HCT116 (cell line): Measurements from ENCODE around the gene CXCL1. TPM values are rescaled to one million over a fixed set of nuclear protein-coding genes. Genes with fewer than 3 reads are reported as not detected.

Source experiments
- ATAC-seq: fragments of 200-7000 bp; cut with Tn5 transposase; 2 replicates; pipeline ENCODE4 v1.9.1; 2020; ENCODE audit warnings: mild to moderate bottlenecking, moderate library complexity
- BruUV-seq: library from RNA; stranded (reverse); fragments of 400-500 nt; replicated peaks from 2 replicates; lab custom pipeline; 2021; lab: Mats Ljungman, UMichigan
- CTCF ChIA-PET: fragments of 300-600 bp; sonication (Branson Sonifier 250); formaldehyde crosslinking; loops from one replicate; lab custom pipeline; 2021; ENCODE audit warnings: antibody characterized with exemption; lab: Charles Lee
- POLR2A ChIA-PET: fragments of 300-600, 350-600 bp; sonication (Branson Sonifier 250); formaldehyde crosslinking; loops from one replicate; lab custom pipeline; 2021; ENCODE audit warnings: antibody characterized with exemption; lab: Charles Lee
- RAD21 ChIA-PET, 2 experiments: fragments of 300-600 bp; sonication (Branson Sonifier 250); formaldehyde crosslinking; loops; one replicate each; lab custom pipeline; 2023; ENCODE audit warnings: low total read pairs in 2 of 2; ENCODE audit not compliant: uncharacterized antibody in 2 of 2, unreplicated experiment in 2 of 2, low non-redundant PET in 1 of 2; lab: Charles Lee
- DNase-seq: peaks from one replicate; pipeline ENCODE4 v3.0.0-alpha.2; 2010; ENCODE audit warnings: low read depth, low spot score
- H2AFZ ChIP-seq: fragments of 200-600 bp; shearing (Covaris generic), sonication (generic); 2 replicates; pipeline ENCODE4 v1.6.1; 2017; ENCODE audit warnings: low read depth, mixed run types, mixed read lengths, antibody characterized with exemption, low read length; ENCODE audit not compliant: poor library complexity, severe bottlenecking
- H3K27ac ChIP-seq: 2 replicates; pipeline ENCODE4 v1.5.1; 2012; ENCODE audit warnings: low read depth, low read length
- H3K27me3 ChIP-seq: fragments of 200-600 bp; sonication (generic); 2 replicates; pipeline ENCODE4 v1.6.1; 2016; ENCODE audit warnings: mixed run types, low read length, mixed read lengths; ENCODE audit not compliant: insufficient read depth
- H3K36me3 ChIP-seq, 2 experiments: fragments of 200-500 bp in 1 of 2; fragments of 200-600 bp in 1 of 2; sonication (Bioruptor generic) in 1 of 2; sonication (generic) in 1 of 2; 2 replicates each; pipeline versions ENCODE4 v1.5.1 to v1.6.1; 2014 to 2016; ENCODE audit warnings: low read length in 2 of 2, inconsistent platforms in 1 of 2, mixed read lengths in 1 of 2, mixed run types in 1 of 2; ENCODE audit not compliant: insufficient read depth in 2 of 2, control insufficient read depth in 1 of 2
- H3K4me1 ChIP-seq, 2 experiments: fragments of 200-600 bp in 1 of 2; sonication (generic) in 1 of 2; 2 replicates each; pipeline versions ENCODE4 v1.5.1 to v1.6.1; 2012 to 2017; ENCODE audit warnings: low read length in 2 of 2, inconsistent platforms in 1 of 2, mild to moderate bottlenecking in 1 of 2, mixed read lengths in 1 of 2, mixed run types in 1 of 2, moderate library complexity in 1 of 2; ENCODE audit not compliant: insufficient read depth in 2 of 2, control insufficient read depth in 1 of 2
- H3K4me2 ChIP-seq: fragments of 200-600 bp; sonication (generic); 2 replicates; pipeline ENCODE4 v1.6.1; 2017; ENCODE audit warnings: mixed run types, low read length, mixed read lengths
- H3K4me3 ChIP-seq, 2 experiments: fragments of 200-600 bp in 1 of 2; sonication (generic) in 1 of 2; replicated peaks in 1 of 2; 2 replicates each; pipeline ENCODE4 v1.5.1; 2011 to 2016; ENCODE audit warnings: low read length in 2 of 2, control low read depth in 1 of 2, low read depth in 1 of 2, mild to moderate bottlenecking in 1 of 2, mixed read lengths in 1 of 2, mixed run types in 1 of 2
- H3K79me2 ChIP-seq: fragments of 200-600 bp; sonication (generic); 2 replicates; pipeline ENCODE4 v1.6.1; 2017; ENCODE audit warnings: mild to moderate bottlenecking, mixed run types, low read length, moderate library complexity, mixed read lengths; ENCODE audit not compliant: insufficient read depth
- H3K9ac ChIP-seq: fragments of 200-600 bp; sonication (generic); 2 replicates; pipeline ENCODE4 v1.6.1; 2016; ENCODE audit warnings: low read length, mixed read lengths
- H3K9me2 ChIP-seq: fragments of 200-600 bp; sonication (generic), shearing (Covaris generic); 2 replicates; pipeline ENCODE4 v1.6.1; 2017; ENCODE audit warnings: mixed run types, mild to moderate bottlenecking, moderate library complexity; ENCODE audit not compliant: insufficient read depth
- H3K9me3 ChIP-seq, 2 experiments: fragments of 200-500 bp in 1 of 2; fragments of 200-600 bp in 1 of 2; sonication (Bioruptor generic) in 1 of 2; sonication (generic) in 1 of 2; 2 replicates each; pipeline ENCODE4 v1.6.1; 2014 to 2017; ENCODE audit warnings: low read length in 2 of 2, mixed read lengths in 2 of 2, inconsistent platforms in 1 of 2, low read depth in 1 of 2, mild to moderate bottlenecking in 1 of 2, mixed run types in 1 of 2, moderate library complexity in 1 of 2; ENCODE audit not compliant: control insufficient read depth in 1 of 2, insufficient read depth in 1 of 2
- H4K20me1 ChIP-seq: fragments of 200-600 bp; sonication (generic), shearing (Covaris generic); 2 replicates; pipeline ENCODE4 v1.6.1; 2017; ENCODE audit warnings: mixed run types, mild to moderate bottlenecking, moderate library complexity; ENCODE audit not compliant: insufficient read depth
- CBX3 ChIP-seq: IDR thresholded peaks from 2 replicates; pipeline ENCODE4 v1.6.1; 2012; ENCODE audit warnings: low read depth
- CEBPB ChIP-seq: IDR thresholded peaks from 2 replicates; pipeline ENCODE4 v1.6.1; 2012; ENCODE audit warnings: low read depth
- EGR1 ChIP-seq: IDR thresholded peaks from 2 replicates; pipeline ENCODE4 v1.6.1; 2012; ENCODE audit warnings: low read depth
- ELF1 ChIP-seq: IDR thresholded peaks from 2 replicates; pipeline ENCODE4 v1.6.1; 2012; ENCODE audit warnings: low read depth, borderline replicate concordance
- EZH2 ChIP-seq: fragments of 200-600 bp; sonication (generic); IDR thresholded peaks from 2 replicates; pipeline ENCODE4 v1.6.1; 2017; ENCODE audit warnings: antibody characterized with exemption, mixed run types
- EZH2phosphoT487 ChIP-seq: fragments of 200-600 bp; IDR thresholded peaks from 2 replicates; pipeline ENCODE4 v1.6.1; 2018; ENCODE audit warnings: antibody characterized with exemption, borderline replicate concordance
- FOSL1 ChIP-seq: IDR thresholded peaks from 2 replicates; pipeline ENCODE4 v1.6.1; 2012; ENCODE audit warnings: low read depth
- POLR2AphosphoS5 ChIP-seq: IDR thresholded peaks from 2 replicates; pipeline ENCODE4 v1.6.1; 2011; ENCODE audit warnings: mild to moderate bottlenecking, low read depth, low read length, moderate library complexity
- RAD21 ChIP-seq: IDR thresholded peaks from 2 replicates; pipeline ENCODE4 v1.6.1; 2012; ENCODE audit warnings: low read depth, mild to moderate bottlenecking
- SIN3A ChIP-seq: IDR thresholded peaks from 2 replicates; pipeline ENCODE4 v1.6.1; 2012; ENCODE audit warnings: low read depth
- SP1 ChIP-seq: IDR thresholded peaks from 2 replicates; pipeline ENCODE4 v1.6.1; 2012; ENCODE audit warnings: low read depth
- TCF7L2 ChIP-seq: IDR thresholded peaks from 2 replicates; pipeline ENCODE4 v1.7.0; 2011; ENCODE audit warnings: borderline replicate concordance, inconsistent platforms; ENCODE audit not compliant: insufficient read depth, insufficient read length; ENCODE audit errors: extremely low read depth
- YY1 ChIP-seq: IDR thresholded peaks from 2 replicates; pipeline ENCODE4 v1.6.1; 2011; ENCODE audit warnings: low read length, low read depth, moderate library complexity, mild to moderate bottlenecking; ENCODE audit not compliant: insufficient replicate concordance; ENCODE audit errors: extremely low read depth
- ZBTB33 ChIP-seq: IDR thresholded peaks from 2 replicates; pipeline ENCODE4 v1.6.1; 2011; ENCODE audit warnings: mild to moderate bottlenecking, low read length, moderate library complexity; ENCODE audit not compliant: insufficient replicate concordance; ENCODE audit errors: extremely low read depth
- ZFX ChIP-seq: fragments of 450-650 bp; IDR thresholded peaks from 2 replicates; pipeline ENCODE4 v1.6.1; 2017
- ZNF274 ChIP-seq: fragments of 200-500 bp; sonication (Bioruptor generic); IDR thresholded peaks from 2 replicates; pipeline ENCODE4 v1.6.1; 2014; ENCODE audit warnings: mild to moderate bottlenecking, low read depth, low read length, inconsistent platforms
- intact Hi-C: fragments of 100-400 bp; cut with micrococcal nuclease; formaldehyde crosslinking; loops from 2 replicates; pipeline ENCODE4 v1.10.0; 2022
- total RNA-seq: library from RNA; stranded (reverse); gene quantifications from one replicate; pipeline ENCODE4 v1.2.1, GENCODE V29; 2021; ENCODE audit not compliant: unreplicated experiment
- TF ChIP-seq, protein P1 (sequence below): IDR thresholded peaks from 2 replicates; pipeline ENCODE4 v1.6.1; 2012

CXCL1 gene
- total RNA-seq, 1 experiment from 2014 or later: 2.5 TPM

GRCh38 chr4:73901031-73901430, 31.8 kb downstream of the CXCL1 start:
- DNase-seq (no peak), ATAC-seq (no peak)
- Histone ChIP-seq H3K9ac (no peak overlapping the region), H3K9me3 (no peaks in the 10 kb centered on the region), H3K4me3 (no peak overlapping the region), H3K27me3 (no peaks in the 10 kb centered on the region), H2AFZ (no peak overlapping the region), H3K27ac (no peak overlapping the region), H3K79me2 (no peaks in the 10 kb centered on the region), H4K20me1 (no peaks in the 10 kb centered on the region), H3K4me1 (no peaks in the 10 kb centered on the region), H3K4me2 (no peak overlapping the region), H3K36me3 (no peaks in the 10 kb centered on the region), H3K9me2 (no peaks in the 10 kb centered on the region)
- intact Hi-C loops: no loop called here
- no TSS peak for BruUV-seq
- TF ChIP-seq ELF1: no peak
- TF ChIP-seq EGR1: no peak
- no peak for TF ChIP-seq YY1
- no peak for TF ChIP-seq FOSL1
- no peak for TF ChIP-seq ZBTB33
- TF ChIP-seq RAD21: no peak
- no peak for TF ChIP-seq CEBPB
- no peak for TF ChIP-seq EZH2phosphoT487
- no peak for TF ChIP-seq TCF7L2
- TF ChIP-seq SIN3A: no peak
- TF ChIP-seq, protein P1, sequence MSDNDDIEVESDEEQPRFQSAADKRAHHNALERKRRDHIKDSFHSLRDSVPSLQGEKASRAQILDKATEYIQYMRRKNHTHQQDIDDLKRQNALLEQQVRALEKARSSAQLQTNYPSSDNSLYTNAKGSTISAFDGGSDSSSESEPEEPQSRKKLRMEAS: no peak
- no peak for TF ChIP-seq ZFX
- no peak for TF ChIP-seq CBX3
- no peak for TF ChIP-seq POLR2AphosphoS5
- TF ChIP-seq ZNF274: no peak
- no peak for TF ChIP-seq SP1
- TF ChIP-seq EZH2: no peak
- ChIA-PET CTCF (no interaction called here), POLR2A (no interaction called here), RAD21 (no interaction called here)
